H1 (cell line): ENCODE measurements around the gene CUX1. TPM values are rescaled to one million over a fixed set of nuclear protein-coding genes. Genes with fewer than 3 reads are reported as not detected.

Source experiments
- CTCF ChIA-PET: fragments of 300-600 bp; sonication (Branson Sonifier 250); formaldehyde crosslinking; loops from one replicate; lab custom pipeline; 2021; ENCODE audit not compliant: partially characterized antibody; lab: Charles Lee
- POLR2A ChIA-PET: fragments of 300-600 bp; sonication (Branson Sonifier 250); formaldehyde crosslinking; loops from one replicate; lab custom pipeline; 2021; ENCODE audit warnings: inconsistent platforms; ENCODE audit not compliant: partially characterized antibody; lab: Charles Lee
- DNase-seq, 2 experiments: peaks; one replicate each; pipeline versions ENCODE4 v3.0.0 to v3.0.0-alpha.2; 2010 to 2022; ENCODE audit warnings: low spot score in 2 of 2, low read depth in 1 of 2, mixed read lengths in 1 of 2
- FAIRE-seq: peaks from 2 replicates; lab custom pipeline; 2011; peaks lifted over from hg19 to GRCh38; lab: Jason Lieb, UNC
- H2AFZ ChIP-seq: 2 replicates; pipeline ENCODE4 v1.8.1; 2012; ENCODE audit warnings: low read length, inconsistent platforms
- H2AK5ac ChIP-seq: 2 replicates; pipeline ENCODE4 v1.6.1; 2013; ENCODE audit warnings: low read depth, low read length
- H2BK120ac ChIP-seq: replicated peaks from 2 replicates; pipeline ENCODE3; 2013; ENCODE audit warnings: low read depth, low read length, inconsistent platforms
- H2BK12ac ChIP-seq: 2 replicates; pipeline ENCODE4 v1.6.1; 2013; ENCODE audit warnings: low read depth, low read length
- H2BK15ac ChIP-seq: 2 replicates; pipeline ENCODE4 v1.6.1; 2013; ENCODE audit warnings: low read length
- H2BK20ac ChIP-seq: 2 replicates; pipeline ENCODE4 v1.6.1; 2013; ENCODE audit warnings: low read length
- H2BK5ac ChIP-seq: 2 replicates; pipeline ENCODE4 v1.6.1; 2013; ENCODE audit warnings: low read depth, low read length
- H3K14ac ChIP-seq: 2 replicates; pipeline ENCODE4 v1.6.1; 2013; ENCODE audit warnings: inconsistent platforms; ENCODE audit not compliant: insufficient read length
- H3K18ac ChIP-seq: 2 replicates; pipeline ENCODE4 v1.6.1; 2013; ENCODE audit warnings: low read length; ENCODE audit errors: extremely low read depth
- H3K23ac ChIP-seq: 2 replicates; pipeline ENCODE4 v1.6.1; 2013; ENCODE audit warnings: inconsistent platforms; ENCODE audit not compliant: insufficient read length
- H3K23me2 ChIP-seq: 2 replicates; pipeline ENCODE4 v1.6.1; 2013; ENCODE audit warnings: low read depth, low read length
- H3K27ac ChIP-seq: 2 replicates; pipeline ENCODE4 v1.6.1; 2011; ENCODE audit warnings: low read depth, low read length, inconsistent platforms
- H3K27me3 ChIP-seq, 4 experiments: replicated peaks in 1 of 4; 1 replicate in 1 of 4; 2 replicates in 3 of 4; pipeline versions ENCODE4 v1.6.1 to v1.8.1; 2011 to 2013; ENCODE audit warnings: low read length in 3 of 4, mild to moderate bottlenecking in 3 of 4, inconsistent platforms in 2 of 4, mixed read lengths in 2 of 4, moderate library complexity in 1 of 4; ENCODE audit not compliant: control insufficient read depth in 3 of 4, insufficient read depth in 3 of 4; ENCODE audit errors: extremely low read depth in 1 of 4
- H3K36me3 ChIP-seq, 4 experiments: 2 replicates each; pipeline versions ENCODE4 v1.6.1 to v1.8.1; 2011 to 2013; ENCODE audit warnings: mild to moderate bottlenecking in 4 of 4, low read length in 3 of 4, moderate library complexity in 2 of 4, control low read depth in 1 of 4, inconsistent platforms in 1 of 4; ENCODE audit not compliant: insufficient read depth in 4 of 4, control insufficient read depth in 2 of 4
- H3K4ac ChIP-seq: replicated peaks from 2 replicates; pipeline ENCODE3; 2013; ENCODE audit warnings: low read length, low read depth, mixed read lengths, inconsistent platforms; ENCODE audit not compliant: insufficient read length
- H3K4me1 ChIP-seq, 4 experiments: replicated peaks in 1 of 4; 1 replicate in 1 of 4; 2 replicates in 3 of 4; pipeline versions ENCODE4 v1.6.1 to v1.8.1; 2011 to 2013; ENCODE audit warnings: low read length in 3 of 4, inconsistent platforms in 2 of 4, mixed read lengths in 1 of 4; ENCODE audit not compliant: insufficient read depth in 4 of 4, control insufficient read depth in 3 of 4
- H3K4me2 ChIP-seq, 2 experiments: 2 replicates each; pipeline versions ENCODE4 v1.6.1 to v1.8.1; 2011 to 2013; ENCODE audit warnings: low read depth in 2 of 2, low read length in 2 of 2, control low read depth in 1 of 2, inconsistent platforms in 1 of 2, mild to moderate bottlenecking in 1 of 2; ENCODE audit not compliant: insufficient read depth in 1 of 2
- H3K4me3 ChIP-seq, 4 experiments: fragments of 200-600, 300-600 bp in 1 of 4; sonication (generic), shearing (Covaris generic), sonication (Bioruptor Twin) in 1 of 4; 2 replicates each; pipeline versions ENCODE4 v1.5.1 to v1.8.1; 2011 to 2016; ENCODE audit warnings: low read length in 4 of 4, low read depth in 3 of 4, control low read depth in 2 of 4, inconsistent platforms in 2 of 4, mild to moderate bottlenecking in 2 of 4, mixed read lengths in 1 of 4, moderate library complexity in 1 of 4; ENCODE audit not compliant: insufficient read depth in 2 of 4; ENCODE audit errors: extremely low read depth in 1 of 4
- H3K56ac ChIP-seq: replicated peaks from 2 replicates; pipeline ENCODE3; 2013; ENCODE audit warnings: low read depth, mild to moderate bottlenecking, mixed read lengths, low read length, inconsistent platforms; ENCODE audit not compliant: insufficient read length
- H3K79me1 ChIP-seq: 2 replicates; pipeline ENCODE4 v1.6.1; 2013; ENCODE audit warnings: low read depth, low read length, control low read depth
- H3K79me2 ChIP-seq, 2 experiments: 2 replicates each; pipeline versions ENCODE4 v1.6.1 to v1.8.1; 2012 to 2013; ENCODE audit warnings: low read length in 2 of 2, mild to moderate bottlenecking in 2 of 2, inconsistent platforms in 1 of 2; ENCODE audit not compliant: insufficient read depth in 2 of 2, control insufficient read depth in 1 of 2
- H3K9ac ChIP-seq, 4 experiments: replicated peaks in 1 of 4; 1 replicate in 1 of 4; 2 replicates in 3 of 4; pipeline versions ENCODE4 v1.6.1 to v1.8.1; 2011 to 2013; ENCODE audit warnings: low read depth in 3 of 4, low read length in 3 of 4, control low read depth in 2 of 4, mild to moderate bottlenecking in 2 of 4, moderate library complexity in 2 of 4, inconsistent platforms in 1 of 4; ENCODE audit errors: extremely low read depth in 1 of 4
- H3K9me3 ChIP-seq, 2 experiments: 2 replicates each; pipeline versions ENCODE4 v1.6.1 to v1.8.1; 2012 to 2013; ENCODE audit warnings: mild to moderate bottlenecking in 2 of 2, moderate library complexity in 2 of 2, control low read depth in 1 of 2, inconsistent platforms in 1 of 2, low read depth in 1 of 2, low read length in 1 of 2, mixed read lengths in 1 of 2; ENCODE audit not compliant: insufficient read depth in 2 of 2
- H4K20me1 ChIP-seq, 2 experiments: replicated peaks in 1 of 2; 2 replicates each; pipeline versions ENCODE3 to v1.8.1; 2011 to 2013; ENCODE audit warnings: inconsistent platforms in 2 of 2, low read length in 2 of 2, mild to moderate bottlenecking in 1 of 2; ENCODE audit not compliant: insufficient read depth in 2 of 2, control insufficient read depth in 1 of 2
- H4K5ac ChIP-seq: 2 replicates; pipeline ENCODE4 v1.6.1; 2013; ENCODE audit warnings: low read length, low read depth, mixed read lengths, inconsistent platforms; ENCODE audit not compliant: insufficient read length
- H4K8ac ChIP-seq: 2 replicates; pipeline ENCODE4 v1.8.0; 2013; ENCODE audit warnings: mild to moderate bottlenecking, moderate library complexity, low read length, inconsistent platforms; ENCODE audit not compliant: insufficient read depth; ENCODE audit errors: extremely low read depth
- H4K91ac ChIP-seq: replicated peaks from 2 replicates; pipeline ENCODE3; 2013; ENCODE audit warnings: low read length, mixed read lengths, inconsistent platforms; ENCODE audit not compliant: insufficient read length
- BCL11A ChIP-seq, 2 experiments: IDR thresholded peaks; one replicate each; pipeline ENCODE4 v1.6.1; 2011; ENCODE audit warnings: low read depth in 2 of 2, low read length in 2 of 2, mild to moderate bottlenecking in 2 of 2
- EGR1 ChIP-seq: IDR thresholded peaks from 2 replicates; pipeline ENCODE4 v1.6.1; 2011; ENCODE audit warnings: low read depth, low read length, borderline replicate concordance
- KDM1A ChIP-seq: fragments of 200-600, 300-600 bp; sonication (generic); IDR thresholded peaks from 2 replicates; pipeline ENCODE4 v1.7.1; 2016; ENCODE audit warnings: mild to moderate bottlenecking, low read length, borderline replicate concordance
- KDM5A ChIP-seq: fragments of 200-600 bp; IDR thresholded peaks from 2 replicates; pipeline ENCODE4 v1.7.1; 2012; ENCODE audit warnings: mild to moderate bottlenecking, low read length, inconsistent platforms, mixed read lengths
- POU5F1 ChIP-seq: IDR thresholded peaks from 2 replicates; pipeline ENCODE4 v1.6.1; 2011; ENCODE audit warnings: low read depth, mild to moderate bottlenecking, low read length, moderate library complexity
- RBBP5 ChIP-seq: IDR thresholded peaks from 2 replicates; pipeline ENCODE4 v1.7.1; 2012; ENCODE audit warnings: low read depth, mild to moderate bottlenecking, inconsistent platforms, low read length, moderate library complexity, borderline replicate concordance
- SIRT6 ChIP-seq: IDR thresholded peaks from one replicate; pipeline ENCODE4 v1.7.1; 2012; ENCODE audit warnings: low read length, inconsistent platforms
- SRF ChIP-seq: IDR thresholded peaks from 2 replicates; pipeline ENCODE4 v1.6.1; 2011; ENCODE audit warnings: mild to moderate bottlenecking, low read depth, low read length, moderate library complexity
- TAF1 ChIP-seq: IDR thresholded peaks from 2 replicates; pipeline ENCODE4 v1.6.1; 2011; ENCODE audit warnings: mild to moderate bottlenecking, low read depth, low read length
- TAF7 ChIP-seq: optimal IDR thresholded peaks from 2 replicates; pipeline ENCODE3; 2011; ENCODE audit warnings: low read depth, mild to moderate bottlenecking, inconsistent platforms, low read length, moderate library complexity, borderline replicate concordance
- TBP ChIP-seq: IDR thresholded peaks from 2 replicates; pipeline ENCODE4 v1.6.1; 2011; ENCODE audit warnings: low read depth, low read length, improper control_type of control experiment
- whole genome bisulfite sequencing, 2 experiments: shearing (Covaris generic) in 1 of 2; methylation state at CpG; one replicate each; pipeline versions ENCODE4 v1.1.6 to v1.1.7; 2013 to 2015; ENCODE audit warnings: low lambda C conversion rate in 2 of 2, mixed read lengths in 2 of 2, inconsistent platforms in 1 of 2, low coverage in 1 of 2, missing lambda C conversion rate in 1 of 2; ENCODE audit not compliant: insufficient replicate concordance in 2 of 2, insufficient coverage in 1 of 2, insufficient read length in 1 of 2; ENCODE audit errors: extremely low coverage in 1 of 2, missing lambda C conversion rate in 1 of 2; 5-methylcytosine and 5-hydroxymethylcytosine counted together
- polyA plus RNA-seq, 7 experiments: library from polyadenylated mRNA; depleted of rRNA in 3 of 7; stranded (reverse) in 5 of 7; unstranded in 2 of 7; fragments of >200 nt in 5 of 7; fragments of 200-250 nt in 2 of 7; gene quantifications; 1 replicate in 5 of 7; 2 replicates in 1 of 7; 4 replicates in 1 of 7; pipeline versions ENCODE4 v1.2.1 to v1.2.3, GENCODE V29; 2011 to 2013; ENCODE audit warnings: missing spikeins in 2 of 7, mixed read lengths in 2 of 7
- total RNA-seq: library from RNA; stranded (reverse); fragmentation: NEBNext Ultra II Directional; extraction: Animal tissue kit (Norgen Biotek cat#: 25700); gene quantifications from 2 replicates; pipeline ENCODE4 v1.2.1, GENCODE V29; 2021
- TF ChIP-seq, protein P1 (sequence below): IDR thresholded peaks from 2 replicates; pipeline ENCODE4 v1.6.1; 2011; ENCODE audit warnings: low read length, improper control_type of control experiment

The CUX1 gene
- total and polyA plus RNA-seq, 2 of the 8 experiments (the other 6 are each of a cell fraction or from before 2014, with no cell fraction given) = 21.6 to 65.9 TPM

- Histone ChIP-seq H4K5ac (no peak overlapping the region), H2AK5ac (no peak overlapping the region), H3K9ac (no peak overlapping the region), H3K18ac (no peak overlapping the region), H3K14ac (no peak overlapping the region), H4K8ac (no peak overlapping the region), H3K4ac (no peak overlapping the region), H2BK12ac (no peak overlapping the region), H2AFZ (no peak overlapping the region), H2BK20ac (no peak overlapping the region), H2BK15ac (no peak overlapping the region), H3K23ac (no peak overlapping the region), H2BK5ac (no peak overlapping the region), H3K4me1 (peaks cover 0 to 4% (median 2%) of the 10 kb centered on the region in 4 experiments; a peak in 4 of 7 replicates), H3K56ac (no peak overlapping the region), H3K23me2 (0 out of 2 replicates have a peak, but pooled peaks cover 2% of the 10 kb centered on the region), H3K4me2 (no peak overlapping the region), H4K20me1 (peaks cover 6 to 20% of the 10 kb centered on the region in 2 experiments), H3K27me3 (no peaks in the 10 kb centered on the region), H3K36me3 (peaks cover 3 to 15% (median 6%) of the 10 kb centered on the region in 4 experiments; a peak in 5 of 8 replicates), H3K9me3 (no peaks in the 10 kb centered on the region), H3K79me2 (peaks cover 0 to 75% of the 10 kb centered on the region in 2 experiments; a peak in 3 of 4 replicates), H4K91ac (no peak overlapping the region), H3K79me1 (peaks cover 14% of the 10 kb centered on the region), H3K27ac (no peak overlapping the region), H2BK120ac (no peak overlapping the region), H3K4me3 (no peak overlapping the region)
- no peak for DNase-seq
- ChIA-PET CTCF (interaction anchor here (0.8 to 1.3 kb wide), 2 partner anchors 23 to 335 kb away, joined by 3 read pairs; no protein-coding TSS in a partner anchor), POLR2A (no interaction called here)
- FAIRE-seq = no peak
- 92% methylated on average over 11 of the region's 11 CpGs; no CpG with 5 or more reads in 1 of the 2 experiments for WGBS, 2 experiments
- no peak for TF ChIP-seq BCL11A (IDR thresholded peaks at IDR 0.05; ENCODE audit: low read depth in 2 of 2, low read length in 2 of 2)
- no peak for TF ChIP-seq TAF7
- no peak for TF ChIP-seq KDM1A
- no peak for TF ChIP-seq TAF1
- TF ChIP-seq RBBP5 = no peak
- TF ChIP-seq KDM5A = no peak
- TF ChIP-seq EGR1 = no peak
- TF ChIP-seq SIRT6 = no peak
- TF ChIP-seq, protein P1, sequence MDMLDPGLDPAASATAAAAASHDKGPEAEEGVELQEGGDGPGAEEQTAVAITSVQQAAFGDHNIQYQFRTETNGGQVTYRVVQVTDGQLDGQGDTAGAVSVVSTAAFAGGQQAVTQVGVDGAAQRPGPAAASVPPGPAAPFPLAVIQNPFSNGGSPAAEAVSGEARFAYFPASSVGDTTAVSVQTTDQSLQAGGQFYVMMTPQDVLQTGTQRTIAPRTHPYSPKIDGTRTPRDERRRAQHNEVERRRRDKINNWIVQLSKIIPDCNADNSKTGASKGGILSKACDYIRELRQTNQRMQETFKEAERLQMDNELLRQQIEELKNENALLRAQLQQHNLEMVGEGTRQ = no peak
- no peak for TF ChIP-seq POU5F1
- TF ChIP-seq TBP = no peak
- no peak for TF ChIP-seq SRF
Observed at GRCh38 chr7:101917566-101917965, 100.1 kb downstream of the CUX1 start.
